ENCODE results near the gene RPL37.
"Not testable (repeated sequence)": the region's sequence is repeated elsewhere in the genome, so short reads cannot be mapped to it uniquely, and the experiment has no call there.

Gene RPL37

DNA sequence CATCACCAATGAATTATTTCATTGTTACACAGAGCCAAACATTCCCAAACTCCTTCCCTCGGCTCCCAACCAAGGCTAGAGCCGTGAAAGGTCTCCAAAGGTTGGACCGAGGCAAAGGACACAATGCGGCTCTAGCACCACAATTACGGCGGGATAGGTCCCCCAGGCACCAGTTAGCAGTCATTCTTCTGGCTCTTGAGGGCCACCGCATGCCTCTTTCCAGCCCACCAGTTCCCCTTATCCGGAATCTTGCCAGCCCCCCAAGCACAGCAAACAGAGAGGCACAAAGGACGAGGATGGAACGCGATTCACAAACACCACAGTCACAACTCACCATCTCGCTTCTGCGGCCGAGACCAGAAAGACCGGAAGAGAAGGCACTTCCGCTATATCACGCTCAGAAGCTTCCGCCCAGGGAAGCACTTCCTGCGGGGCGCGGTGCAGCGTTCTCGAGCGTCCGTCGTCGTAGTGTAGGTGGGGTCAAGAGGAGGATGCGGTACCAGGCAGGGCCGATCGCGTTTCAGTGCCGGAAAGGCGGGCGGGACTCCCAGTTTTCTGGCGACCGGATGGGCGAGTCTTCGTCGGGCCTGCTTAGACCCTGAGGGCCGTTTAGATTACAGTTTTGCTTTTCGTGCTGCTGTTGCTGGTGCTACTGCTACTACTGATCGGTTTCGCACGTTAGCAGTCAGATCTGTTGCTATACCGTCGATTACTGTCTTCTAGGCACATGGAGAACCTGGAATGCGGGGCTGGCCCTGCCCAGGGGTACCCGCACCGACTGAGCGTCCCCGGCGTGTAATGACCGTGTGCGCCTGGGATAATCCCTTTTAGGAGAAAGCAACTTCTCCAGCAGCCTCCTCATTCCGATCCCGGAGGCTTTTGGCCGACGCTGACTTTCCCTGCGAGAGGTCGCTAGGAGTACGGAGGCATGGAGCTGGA lies at the start of gene RPL37:
TSS of gene RPL37 (minus strand) at position 374 of the 939 bp plus-strand sequence. CDS start at position 337, 37 bp downstream.
- peak; percentile 91 for DNase-seq

DNA sequence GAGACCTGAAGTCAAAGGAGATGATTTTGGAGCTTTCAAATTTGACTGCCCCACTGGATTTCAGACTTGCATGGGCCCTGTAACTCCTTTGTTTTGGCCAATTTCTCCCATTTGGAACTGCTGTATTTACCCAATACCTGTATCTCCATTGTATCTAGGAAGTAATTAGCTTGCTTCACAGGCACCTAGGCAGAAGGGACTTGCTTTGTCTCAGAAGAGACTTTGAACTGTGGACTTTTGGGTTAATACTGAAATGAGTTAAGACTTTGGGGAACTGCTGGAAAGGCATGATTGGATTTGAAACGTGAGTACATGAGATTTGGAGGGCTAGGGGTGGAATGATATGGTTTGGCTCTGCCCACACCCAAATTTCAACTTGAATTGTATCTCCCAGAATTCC lies 48.0 kb upstream of the RPL37 start:
- not testable (repeated sequence) for DNase-seq

DNA sequence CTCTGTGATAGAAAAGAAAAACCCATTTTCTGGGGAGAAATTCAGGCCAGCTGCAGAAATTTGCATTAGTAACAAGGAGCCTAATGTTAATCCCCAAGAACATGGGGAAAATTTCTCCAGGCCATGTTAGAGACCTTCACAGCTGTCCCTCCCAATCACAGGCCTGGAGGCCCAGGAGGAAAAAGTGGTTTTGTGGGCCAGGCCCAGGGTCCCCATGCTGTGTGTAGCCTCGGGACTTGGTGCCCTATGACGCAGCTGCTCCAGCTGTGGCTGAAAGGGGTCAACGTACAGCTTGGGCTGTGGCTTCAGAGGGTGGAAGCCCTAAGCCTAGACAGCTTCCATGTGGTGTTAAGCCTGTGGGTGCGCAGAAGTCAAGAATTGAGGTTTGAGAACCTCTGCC lies 47.3 kb upstream of the RPL37 start:
- DNase-seq = no peak

DNA sequence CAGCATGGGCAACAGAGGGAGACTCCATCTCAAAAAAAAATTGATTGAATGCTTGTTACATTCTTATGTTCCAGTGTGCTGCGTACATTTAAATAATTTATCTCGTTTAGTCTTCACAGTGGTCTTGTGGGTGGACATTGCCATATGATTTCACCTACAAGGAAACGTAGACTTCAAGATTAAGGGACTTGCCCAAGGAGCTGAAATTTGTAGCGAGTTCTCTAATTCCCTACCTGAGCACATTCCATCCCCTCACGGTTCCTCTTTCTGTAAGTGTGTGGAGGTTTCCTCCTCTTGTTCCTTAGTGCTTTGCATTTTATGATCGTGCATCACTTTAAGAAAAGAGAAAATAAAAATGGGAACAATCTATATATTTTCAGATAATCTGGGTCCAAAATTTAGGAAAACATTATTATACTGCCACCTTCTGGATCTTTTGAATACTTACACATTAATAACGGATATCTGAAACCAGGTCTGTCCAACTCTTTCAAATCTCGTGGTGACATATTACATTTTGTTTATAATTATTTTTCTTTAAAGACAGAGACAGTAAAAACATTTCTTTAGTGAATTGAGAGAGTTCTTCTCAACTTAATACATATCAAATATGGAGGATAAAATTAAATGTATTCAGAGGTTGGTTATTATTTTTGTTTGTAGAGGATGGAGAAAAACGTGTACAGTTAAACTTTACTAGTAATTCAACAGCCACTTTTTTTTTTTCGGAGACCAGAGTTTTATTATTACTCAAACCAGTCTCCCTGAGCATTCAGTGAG lies 44.3 kb upstream of the RPL37 start:
- peak; percentile 43 for DNase-seq

DNA sequence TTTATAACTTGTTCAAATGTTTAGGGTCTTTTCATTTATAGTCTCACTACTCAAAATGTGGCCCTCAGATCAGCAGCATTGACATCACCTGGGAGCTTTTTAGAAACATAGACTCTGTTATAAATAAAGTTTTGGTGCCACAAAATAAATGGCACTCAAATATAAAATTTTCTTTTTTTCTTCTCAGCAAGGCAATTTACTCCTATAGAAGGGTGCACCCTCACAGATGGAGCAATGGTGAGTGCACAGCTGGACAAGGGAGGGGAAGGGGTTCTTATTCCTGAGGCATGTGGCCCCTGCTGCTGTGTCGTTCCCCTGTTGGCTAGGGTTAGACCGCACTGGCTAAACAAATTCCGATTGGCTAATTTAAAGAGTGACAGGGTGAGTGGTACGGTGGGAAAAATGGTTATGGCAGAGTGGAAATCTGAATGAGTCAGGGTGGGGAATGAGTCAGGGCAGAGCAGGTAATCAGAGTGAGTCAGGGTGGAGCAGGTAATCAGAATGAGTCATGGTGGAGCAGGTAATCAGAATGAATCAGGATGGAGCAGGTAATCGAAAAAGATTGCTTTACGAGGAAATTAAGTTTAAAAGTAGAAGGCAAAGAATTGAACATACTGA lies 42.5 kb upstream of the RPL37 start:
- DNase-seq = no peak

DNA sequence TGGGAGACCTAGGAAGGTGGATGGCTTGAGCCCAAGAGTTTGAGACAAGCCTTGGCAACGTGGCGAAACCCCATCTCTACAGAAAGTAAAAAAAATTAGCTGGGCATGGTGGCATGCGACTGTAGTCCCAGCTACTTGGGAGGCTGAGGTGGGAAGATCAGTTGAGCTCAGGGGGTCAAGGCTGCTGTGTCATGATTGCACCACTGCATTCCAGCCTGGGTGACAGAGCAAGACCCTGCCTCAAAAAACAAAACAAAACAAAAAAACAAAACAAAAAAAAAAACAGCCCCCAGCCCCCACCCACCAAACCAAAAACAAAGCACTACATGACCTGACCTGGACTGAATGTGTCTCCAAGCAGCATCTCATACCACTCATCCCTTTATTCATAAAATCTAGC lies 40.9 kb upstream of the RPL37 start:
- DNase-seq = no peak

DNA sequence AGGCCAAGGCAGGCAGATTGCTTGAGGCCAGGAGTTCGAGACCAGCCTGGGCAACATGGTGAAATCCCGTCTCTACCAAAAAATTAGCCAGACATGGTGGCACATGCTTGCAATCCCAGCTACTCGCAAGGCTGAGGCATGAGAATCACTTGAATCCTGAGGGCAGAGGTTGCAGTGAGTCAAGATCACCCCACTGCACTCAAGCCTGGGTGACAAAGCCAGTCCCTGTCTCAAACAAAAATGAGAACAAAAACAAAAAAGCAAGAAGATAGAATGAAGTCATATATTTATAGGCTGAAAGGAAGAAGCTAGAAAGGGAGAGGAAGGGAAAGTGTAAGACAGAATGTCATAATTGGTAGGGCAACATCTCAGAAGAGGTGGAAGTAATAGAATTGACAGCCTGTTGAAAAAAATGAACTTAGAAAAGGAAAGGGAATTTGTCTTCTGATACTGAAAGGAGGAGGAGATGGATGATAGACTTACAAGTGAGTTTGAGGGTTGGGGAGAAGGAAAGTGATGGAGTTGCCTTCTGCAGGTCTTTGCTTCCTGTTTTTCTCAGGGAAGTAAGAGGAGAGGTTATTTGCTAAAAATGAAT lies 38.4 kb upstream of the RPL37 start:
- no peak for DNase-seq

DNA sequence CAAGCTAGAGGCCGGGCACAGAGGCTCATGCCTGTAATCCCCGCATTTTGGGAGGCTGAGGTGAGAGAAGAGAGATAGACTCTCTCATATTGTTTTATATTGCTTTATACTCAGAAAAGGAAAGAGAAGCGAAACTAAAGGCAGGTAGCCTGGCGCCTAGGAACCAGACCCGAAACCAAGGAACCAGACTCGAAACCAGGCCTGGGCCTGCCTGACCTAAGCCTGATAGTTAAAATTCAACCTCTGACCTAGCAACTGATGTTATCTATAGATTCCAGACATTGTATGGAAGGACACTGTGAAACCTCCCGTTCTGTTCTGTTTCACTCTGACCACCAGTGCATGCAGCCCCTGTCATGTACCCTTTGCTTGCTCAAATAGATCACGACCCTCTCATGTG lies 37.2 kb upstream of the RPL37 start:
- not testable (repeated sequence) for DNase-seq

DNA sequence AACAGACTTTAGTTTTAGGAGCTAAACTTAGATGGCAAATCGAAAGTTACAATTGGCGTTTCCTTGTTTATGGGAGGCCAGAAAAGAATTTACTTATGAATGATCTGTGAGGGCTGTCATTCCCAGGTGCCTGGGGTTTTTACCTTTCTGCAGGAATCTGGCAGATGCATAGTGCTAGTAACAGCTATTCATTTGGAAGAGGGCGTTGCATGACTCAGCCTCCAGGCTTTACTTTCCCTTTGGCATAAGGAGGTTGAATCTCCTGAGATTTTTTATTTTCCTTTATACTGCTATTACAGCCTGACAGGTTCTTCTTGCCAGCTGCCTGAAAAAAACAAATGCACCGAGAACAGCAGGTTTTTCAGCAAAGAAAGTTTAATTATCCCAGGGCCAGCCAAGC lies 36.2 kb upstream of the RPL37 start:
- no peak for DNase-seq

DNA sequence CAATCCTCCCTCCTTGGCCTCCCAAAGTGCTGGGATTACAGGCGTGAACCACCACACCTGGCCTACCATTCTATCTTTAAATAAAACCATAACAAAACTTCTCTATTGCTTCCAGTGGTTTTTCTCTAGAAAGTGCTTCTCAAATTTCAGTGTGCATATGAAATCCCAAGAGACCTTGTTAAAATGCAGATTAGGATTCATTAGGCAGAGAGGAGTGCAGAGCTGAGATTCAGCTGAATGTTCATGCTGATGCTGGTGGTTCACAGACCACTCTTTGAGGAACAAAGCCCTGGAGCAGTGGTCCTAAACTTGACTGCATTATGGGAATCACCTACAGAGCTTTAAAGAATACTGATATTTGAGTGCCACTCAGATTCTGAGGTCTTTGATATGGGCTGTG lies 34.4 kb upstream of the RPL37 start:
- no peak for DNase-seq

DNA sequence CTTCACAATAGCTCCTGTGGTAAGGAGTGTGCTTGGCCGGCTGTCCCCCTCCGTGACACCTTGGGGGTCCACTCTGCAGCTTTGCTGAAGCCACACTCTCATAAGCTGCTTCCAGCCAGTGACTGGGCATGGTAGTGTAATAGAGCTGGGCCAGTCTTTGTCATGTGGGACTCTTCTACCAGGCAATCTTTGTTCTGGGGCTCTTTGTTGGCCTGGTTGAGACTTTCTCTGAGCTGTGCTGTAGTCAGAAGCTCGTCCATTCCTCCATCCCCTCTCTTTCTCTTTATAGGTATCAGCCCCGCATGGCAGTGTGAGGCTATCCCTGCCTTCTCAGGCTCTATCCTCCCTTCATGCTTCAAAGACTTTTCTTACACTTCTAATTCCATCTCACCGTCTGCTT lies 31.8 kb upstream of the RPL37 start:
- DNase-seq = no peak

DNA sequence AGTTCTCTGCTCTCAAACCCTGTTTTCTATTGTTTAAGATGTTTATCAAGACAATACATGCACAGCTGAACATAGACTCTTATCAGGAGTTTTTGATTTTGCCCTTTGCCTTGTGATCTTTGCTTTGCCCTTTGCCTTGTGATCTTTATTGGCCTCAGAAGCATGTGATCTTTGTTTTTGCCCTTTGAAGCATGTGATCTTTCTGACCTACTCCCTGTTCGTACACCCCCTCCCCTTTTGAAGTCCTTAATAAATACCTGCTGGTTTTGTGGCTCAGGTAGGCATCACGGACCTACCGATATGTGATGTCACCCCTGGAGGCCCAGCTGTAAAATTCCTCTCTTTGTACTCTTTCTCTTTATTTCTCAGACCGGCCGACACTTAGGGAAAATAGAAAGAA lies 30.0 kb upstream of the RPL37 start:
- DNase-seq = not testable (repeated sequence)

DNA sequence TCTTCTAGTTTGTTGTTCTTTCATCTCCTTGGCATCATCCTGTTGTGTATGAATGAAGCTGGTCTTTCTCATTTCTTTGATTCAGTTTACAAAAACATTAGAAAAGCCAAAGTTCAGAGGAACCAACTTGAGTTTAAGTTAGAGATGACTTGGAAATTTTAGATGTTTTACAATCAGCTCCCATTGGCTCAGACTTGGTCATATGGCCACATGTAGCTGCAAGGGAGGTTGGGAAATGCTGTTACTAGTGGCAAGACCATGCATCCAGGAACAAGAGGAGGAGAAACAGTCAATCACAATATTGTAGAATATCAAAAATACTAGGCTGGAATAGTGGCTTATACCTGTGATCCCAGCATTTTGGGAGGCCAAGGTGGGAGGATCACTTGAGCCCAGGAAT lies 25.7 kb upstream of the RPL37 start:
- no peak for DNase-seq

DNA sequence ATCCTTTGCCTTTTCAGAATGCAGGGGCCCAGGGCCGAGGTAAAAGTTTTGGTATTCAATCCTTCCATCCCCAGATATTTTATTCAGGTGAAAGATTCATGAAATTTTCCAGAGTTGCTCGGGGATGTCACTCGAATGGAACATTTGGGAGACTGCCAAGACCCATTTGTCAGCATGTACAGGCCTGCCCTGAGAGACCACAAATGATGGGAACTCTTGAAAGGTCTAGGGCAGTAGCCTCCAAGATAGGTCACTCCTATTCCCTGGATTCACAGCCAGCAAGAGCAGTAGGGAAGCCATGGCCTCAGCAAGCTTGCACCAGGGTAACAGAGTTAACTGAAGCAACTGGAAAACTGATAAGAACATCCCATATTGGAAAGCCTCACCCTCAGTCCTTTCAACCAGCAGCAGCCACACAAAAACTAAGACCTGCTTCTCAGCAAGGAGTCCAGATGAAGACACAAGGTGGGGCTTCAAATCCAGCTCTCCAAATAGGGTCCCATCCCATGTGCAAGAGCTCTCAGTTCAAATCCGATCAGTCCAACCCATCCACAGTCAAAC lies 18.7 kb upstream of the RPL37 start:
- peak; percentile 39 for DNase-seq

DNA sequence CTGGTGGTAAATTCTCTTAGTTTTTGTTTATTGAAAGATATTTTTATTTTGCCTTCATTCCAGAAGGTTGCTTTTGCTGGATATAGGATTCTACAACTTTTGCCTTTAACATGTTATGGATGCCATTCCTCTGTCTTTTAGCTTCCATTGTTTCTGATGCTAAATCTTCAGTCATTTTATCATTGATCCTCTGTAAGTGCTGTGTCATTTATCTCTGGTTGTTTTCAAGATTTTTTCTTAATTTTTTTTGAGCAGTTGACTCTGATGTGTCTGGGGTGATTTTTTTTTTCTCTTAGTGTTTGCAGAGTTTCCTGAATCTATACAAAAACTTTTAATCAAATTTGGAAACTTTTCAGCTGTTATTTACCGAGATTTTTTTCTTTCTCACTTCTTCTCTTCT lies 12.5 kb upstream of the RPL37 start:
- DNase-seq = no peak

DNA sequence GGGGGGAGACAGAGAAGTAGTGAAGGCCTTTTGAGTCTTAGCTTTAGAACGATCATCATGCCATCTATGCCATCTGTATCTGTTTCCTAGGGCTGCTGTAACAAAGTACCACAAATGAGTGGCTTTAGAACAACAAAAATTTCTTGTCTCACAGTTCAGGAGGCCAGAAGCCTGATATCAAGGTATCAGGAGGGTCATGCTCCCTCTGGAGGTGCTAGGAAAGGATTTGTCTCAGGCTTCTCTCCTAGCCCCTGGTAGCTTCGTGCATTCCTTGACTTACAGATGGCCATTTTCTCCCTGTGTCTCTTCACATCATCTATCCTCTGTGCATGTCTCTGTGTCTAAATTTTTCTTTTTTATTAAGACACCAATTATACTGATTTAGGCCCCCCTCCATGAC lies 11.3 kb upstream of the RPL37 start:
- no peak for DNase-seq

DNA sequence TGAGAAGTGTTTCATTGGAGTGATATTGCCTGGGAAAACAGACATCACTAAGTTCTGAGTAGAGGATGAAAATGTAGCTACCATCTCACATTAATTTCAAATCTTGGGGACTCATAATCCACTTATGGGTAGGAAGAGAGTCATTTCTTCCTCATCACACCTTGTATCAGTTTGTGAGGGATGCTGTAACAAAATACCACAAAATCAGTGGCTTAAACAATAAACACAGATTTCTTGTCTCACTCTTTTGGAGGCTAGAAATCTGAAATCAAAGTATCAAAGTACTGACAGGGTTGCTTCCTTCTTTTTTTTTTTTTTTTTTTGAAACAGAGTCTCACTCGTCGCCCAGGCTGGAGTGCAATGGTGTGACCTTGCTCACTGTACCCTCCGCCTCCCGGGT lies 9.5 kb upstream of the RPL37 start:
- no peak for DNase-seq

DNA sequence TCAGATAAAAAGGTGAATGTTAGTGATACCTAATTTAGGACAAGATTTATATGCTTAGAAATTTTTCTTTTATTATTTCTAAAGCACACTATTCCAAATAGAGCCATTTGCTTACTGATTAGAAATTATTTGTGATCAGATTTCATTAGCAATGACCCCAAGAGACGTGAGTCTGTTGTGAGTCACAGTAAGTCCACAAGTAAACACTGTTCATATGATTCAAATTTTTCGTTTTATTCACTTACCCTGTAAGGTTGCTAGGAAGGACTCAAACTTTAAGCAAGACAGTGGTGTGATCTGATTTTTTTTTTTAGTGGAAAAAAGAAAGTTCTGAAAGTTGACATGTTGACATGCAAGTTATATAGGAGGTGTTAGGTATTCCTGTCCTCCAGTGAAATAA lies 7.3 kb upstream of the RPL37 start:
- no peak for DNase-seq

DNA sequence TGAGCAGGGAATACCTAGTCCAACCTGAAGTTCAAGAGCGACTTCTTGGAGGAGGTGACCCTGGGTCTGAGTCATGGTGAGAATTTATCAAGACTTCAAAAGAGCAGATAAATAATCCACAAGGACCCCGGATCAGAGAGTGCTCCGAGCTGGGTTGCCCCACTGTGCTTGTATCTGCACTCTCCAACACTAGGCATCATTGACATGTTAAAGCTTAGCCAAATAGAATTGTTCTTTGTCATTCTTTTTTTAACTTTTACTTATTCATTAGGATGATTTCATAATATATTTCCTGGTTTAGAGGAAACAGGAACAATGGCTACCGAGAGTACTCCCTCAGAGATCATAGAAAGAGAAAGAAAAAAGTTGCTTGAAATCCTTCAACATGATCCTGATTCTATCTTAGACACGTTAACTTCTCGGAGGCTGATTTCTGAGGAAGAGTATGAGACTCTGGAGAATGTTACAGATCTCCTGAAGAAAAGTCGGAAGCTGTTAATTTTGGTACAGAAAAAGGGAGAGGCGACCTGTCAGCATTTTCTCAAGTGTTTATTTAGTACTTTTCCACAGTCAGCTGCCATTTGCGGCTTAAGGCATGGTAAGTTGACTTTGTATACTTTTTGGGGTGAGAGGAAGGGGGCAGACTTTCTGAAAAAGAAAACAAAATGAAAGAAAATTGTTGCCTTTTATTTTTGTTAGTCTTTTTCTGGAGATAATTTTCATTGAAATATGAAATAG lies 6.2 kb upstream of the RPL37 start, which contains the start of gene CARD6:
TSS of gene CARD6 (plus strand) at position 300 of the 738 bp plus-strand sequence. CDS start at position 316, 16 bp downstream.
- peak; percentile 33 for DNase-seq

DNA sequence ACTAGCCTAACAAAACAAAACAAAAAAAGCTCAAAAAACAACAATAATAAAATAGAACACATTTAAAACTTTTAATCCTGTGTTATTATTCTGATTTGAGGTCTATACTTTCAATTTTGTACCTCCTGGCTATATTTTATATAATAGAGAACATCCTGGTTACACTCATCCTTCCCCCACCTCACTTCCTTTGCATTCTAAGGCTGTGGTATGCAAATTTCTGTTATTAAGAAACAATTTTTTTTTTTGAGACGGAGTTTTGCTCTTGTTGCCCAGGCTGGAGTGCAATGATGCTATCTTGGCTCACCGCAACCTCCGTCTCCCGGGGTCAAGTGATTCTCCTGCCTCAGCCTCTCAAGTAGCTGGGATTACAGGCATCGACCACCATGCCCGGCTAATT lies 3.1 kb upstream of the RPL37 start:
- no peak for DNase-seq

DNA sequence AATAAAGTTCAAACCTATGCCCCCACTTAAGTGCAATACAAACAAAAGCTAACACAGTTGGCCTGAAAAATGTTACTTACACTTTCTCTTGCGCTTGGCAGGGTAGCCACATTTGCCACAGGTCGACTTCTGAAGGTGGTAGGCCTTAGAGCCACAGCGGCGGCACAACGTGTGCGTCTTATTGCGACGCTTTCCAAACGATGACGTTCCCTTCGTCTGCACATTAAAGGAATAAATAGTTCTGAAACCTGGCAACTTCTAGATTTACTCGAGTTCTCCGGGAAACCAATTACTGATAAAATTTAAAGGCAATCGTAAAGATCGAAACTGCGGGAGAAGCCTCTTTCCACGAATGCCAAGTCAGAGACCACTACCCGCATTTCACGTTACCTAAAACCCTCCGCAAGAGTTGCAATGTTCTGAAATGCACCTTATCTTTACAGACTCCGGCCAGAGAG lies 602 bp downstream of the RPL37 start:
- peak; percentile 8 for DNase-seq

DNA sequence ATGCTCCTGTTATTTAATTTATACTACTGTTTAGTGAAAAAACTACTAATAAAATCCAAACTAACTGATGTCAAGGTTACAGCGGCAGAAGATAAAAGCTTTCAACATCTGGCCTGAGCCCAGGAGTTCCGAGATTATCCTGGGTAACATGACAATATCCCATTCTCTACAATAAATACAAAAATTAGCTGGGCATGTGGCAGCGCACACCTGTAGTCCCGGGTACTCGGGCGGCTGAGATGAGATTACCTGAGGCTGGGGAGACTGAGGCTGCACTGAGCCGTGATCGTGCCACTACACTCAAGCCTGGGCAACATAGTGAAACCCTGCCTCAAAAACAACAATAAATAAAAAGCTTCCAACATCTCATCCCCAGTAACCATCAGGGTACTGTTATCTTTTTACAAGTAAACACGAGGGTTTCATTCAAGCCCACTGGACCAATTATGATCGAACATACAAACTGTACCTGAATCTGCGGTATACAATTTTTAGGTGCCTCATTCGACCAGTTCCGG lies 1.3 kb downstream of the RPL37 start:
- no peak for DNase-seq
